GM12878 (cell line): Measurements from ENCODE around the gene MFSD6. TPM values are rescaled to one million over a fixed set of nuclear protein-coding genes. Genes with fewer than 3 reads are reported as not detected.

Source experiments
- ATAC-seq: fragments of 200-7000 bp; cut with Tn5 transposase; 3 replicates; pipeline ENCODE4 v1.9.1; 2020; ENCODE audit warnings: mild to moderate bottlenecking, moderate library complexity
- BruUV-seq: library from RNA; stranded (reverse); fragments of 400-500 nt; replicated peaks from 2 replicates; lab custom pipeline; 2021; lab: Mats Ljungman, UMichigan
- CTCF ChIA-PET: fragments of 300-600 bp; sonication (Branson Sonifier 250); formaldehyde crosslinking; extraction: SDS; loops from one replicate; lab custom pipeline; 2021; ENCODE audit warnings: inconsistent platforms; lab: Yijun Ruan, JAX
- POLR2A ChIA-PET: fragments of 350-600 bp; formaldehyde crosslinking; extraction: SDS; loops from one replicate; lab custom pipeline; 2021; ENCODE audit warnings: inconsistent platforms; lab: Charles Lee
- RAD21 ChIA-PET: fragments of 300-600 bp; sonication (Branson Sonifier 250); formaldehyde crosslinking; loops from one replicate; lab custom pipeline; 2023; ENCODE audit warnings: antibody characterized with exemption; ENCODE audit not compliant: unreplicated experiment; lab: Charles Lee
- SMC1A ChIA-PET: fragments of 300-600 bp; sonication (Branson Sonifier 250); formaldehyde crosslinking; loops from one replicate; lab custom pipeline; 2023; ENCODE audit not compliant: unreplicated experiment, uncharacterized antibody; lab: Charles Lee
- DNase-seq: peaks from one replicate; pipeline ENCODE4 v3.0.0-alpha.2; 2011; ENCODE audit warnings: low read depth, low spot score
- FAIRE-seq: peaks from 3 replicates; lab custom pipeline; 2011; peaks lifted over from hg19 to GRCh38; lab: Jason Lieb, UNC
- H2AFZ ChIP-seq: 2 replicates; pipeline ENCODE4 v1.6.0; 2011; ENCODE audit warnings: low read depth, low read length, control low read depth; ENCODE audit not compliant: control insufficient read depth
- H3K27ac ChIP-seq: 2 replicates; pipeline ENCODE4 v1.5.1; 2011; ENCODE audit warnings: control low read depth; ENCODE audit not compliant: control insufficient read depth, insufficient read depth
- H3K27me3 ChIP-seq, 2 experiments: replicated peaks in 1 of 2; 2 replicates each; pipeline versions ENCODE4 v1.6.0 to v1.6.1; 2011; ENCODE audit warnings: low read length in 1 of 2; ENCODE audit not compliant: control insufficient read depth in 2 of 2, insufficient read depth in 2 of 2
- H3K36me3 ChIP-seq, 2 experiments: 2 replicates each; pipeline ENCODE4 v1.5.1; 2011; ENCODE audit warnings: low read length in 1 of 2; ENCODE audit not compliant: control insufficient read depth in 2 of 2, insufficient read depth in 2 of 2
- H3K4me1 ChIP-seq: 2 replicates; pipeline ENCODE4 v1.6.1; 2011; ENCODE audit warnings: mild to moderate bottlenecking, low read length, moderate library complexity, mixed read lengths; ENCODE audit not compliant: control insufficient read depth, insufficient read depth
- H3K4me2 ChIP-seq: 2 replicates; pipeline ENCODE4 v1.6.0; 2011; ENCODE audit warnings: control low read depth; ENCODE audit not compliant: control insufficient read depth, insufficient read depth
- H3K4me3 ChIP-seq: fragments of 200-600 bp; sonication (generic); 2 replicates; pipeline ENCODE4 v1.5.1; 2016
- H3K79me2 ChIP-seq: 2 replicates; pipeline ENCODE4 v1.6.0; 2011; ENCODE audit warnings: low read length; ENCODE audit not compliant: control insufficient read depth, insufficient read depth
- H3K9ac ChIP-seq: 2 replicates; pipeline ENCODE4 v1.8.0; 2011; ENCODE audit warnings: low read length, control low read depth, mixed read lengths; ENCODE audit not compliant: control insufficient read depth, insufficient read depth
- H3K9me3 ChIP-seq: replicated peaks from 3 replicates; pipeline ENCODE4 v1.5.1; 2011; ENCODE audit warnings: mild to moderate bottlenecking, low read length; ENCODE audit not compliant: control insufficient read depth, insufficient read depth
- H4K20me1 ChIP-seq: 2 replicates; pipeline ENCODE4 v1.6.0; 2011; ENCODE audit not compliant: control insufficient read depth, insufficient read depth
- HDAC2 ChIP-seq: fragments of 200-600 bp; sonication (generic); IDR thresholded peaks from 2 replicates; pipeline ENCODE4 v1.6.1; 2017
- NFIC ChIP-seq: IDR thresholded peaks from 2 replicates; pipeline ENCODE4 v1.6.1; 2012; ENCODE audit warnings: low read depth, mild to moderate bottlenecking, inconsistent platforms, low read length, moderate library complexity
- WGBS: methylation state at CpG from one replicate; pipeline ENCODE4 v1.1.6; 2016; ENCODE audit warnings: low lambda C conversion rate; ENCODE audit not compliant: insufficient replicate concordance, insufficient coverage; ENCODE audit errors: missing lambda C conversion rate; 5-methylcytosine and 5-hydroxymethylcytosine counted together
- in situ Hi-C: fragments of 300-500 bp; cut with MboI; formaldehyde crosslinking; loops from 9 replicates; pipeline ENCODE4 v1.14.3; 2018; ENCODE audit warnings: mixed read lengths
- intact Hi-C: fragments of 100-400 bp; cut with micrococcal nuclease; formaldehyde crosslinking; loops from one replicate; pipeline ENCODE4 v1.14.2; 2022; ENCODE audit not compliant: unreplicated experiment
- polyA plus RNA-seq, 11 experiments: library from polyadenylated mRNA; depleted of rRNA in 4 of 11; unstranded in 6 of 11; stranded (reverse) in 5 of 11; fragments of >200 nt; fragmentation: Nextera tagmentation in 4 of 11; fragmentation: Illumina TruSeq in 1 of 11; extraction: Ambion mirVana in 4 of 11; extraction: Trizol in 1 of 11; gene quantifications; 1 replicate in 1 of 11; 2 replicates in 10 of 11; pipeline versions ENCODE4 v1.2.1 to v1.2.3, GENCODE V29; 2011 to 2016; ENCODE audit warnings: inconsistent platforms in 2 of 11, missing spikeins in 2 of 11, low read depth in 1 of 11
- total RNA-seq, 4 experiments: library from RNA; depleted of rRNA in 3 of 4; stranded (reverse); fragments of >200 nt in 3 of 4; fragmentation: Illumina TruSeq in 1 of 4; extraction: Trizol in 1 of 4; gene quantifications; 2 replicates each; pipeline versions ENCODE4 v1.2.1 to v1.2.3, GENCODE V29; 2013 to 2021
- TF ChIP-seq, protein P1 (sequence below): IDR thresholded peaks from 2 replicates; pipeline ENCODE4 v1.6.1; 2011; ENCODE audit warnings: mild to moderate bottlenecking, low read depth, low read length, moderate library complexity; ENCODE audit not compliant: insufficient replicate concordance
- TF ChIP-seq, protein P2 (sequence below): fragments of 450-650 bp; IDR thresholded peaks from 2 replicates; pipeline ENCODE4 v1.6.1; 2014; ENCODE audit warnings: mild to moderate bottlenecking
- TF ChIP-seq, protein P3 (sequence below): fragments of 450-650 bp; IDR thresholded peaks from 2 replicates; pipeline ENCODE4 v1.6.1; 2017; ENCODE audit warnings: low read depth, mild to moderate bottlenecking, moderate library complexity

MFSD6 gene
- total and polyA plus RNA-seq, 10 of the 15 experiments (the other 5 are each of a cell fraction or from before 2014, with no cell fraction given), result 6.7 to 42.6 (median 24.2) TPM

DNA sequence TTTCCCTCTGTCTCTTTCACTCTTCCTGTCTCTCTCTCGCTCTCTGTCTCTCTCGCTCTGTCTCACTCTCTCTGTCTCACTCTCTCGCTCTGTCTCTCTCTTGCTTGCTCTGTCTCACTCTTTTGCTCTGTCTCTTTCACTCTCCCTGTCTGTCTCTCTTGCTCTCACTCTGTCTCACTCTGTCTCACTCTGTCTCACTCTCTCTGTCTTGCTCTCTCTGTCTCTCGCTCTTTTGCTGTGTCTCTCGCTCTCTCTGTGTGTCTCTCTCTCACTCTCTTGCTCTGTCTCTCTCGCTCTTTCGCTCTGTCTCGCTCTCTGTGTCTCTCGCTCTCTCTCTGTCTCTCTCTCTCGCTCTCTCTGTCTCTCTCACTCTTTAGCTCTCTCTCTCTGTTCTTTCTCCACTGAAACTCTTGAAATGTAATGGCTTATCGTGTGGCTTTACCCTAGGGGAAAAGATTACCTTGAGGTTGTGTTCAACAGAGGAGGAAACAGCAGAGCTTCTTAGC lies 41.9 kb upstream of the MFSD6 start:
- ATAC-seq (no peak), DNase-seq (no peak), FAIRE-seq (no peak)
- H3K36me3 ChIP-seq, result 0 out of 4 replicates have a peak, but pooled peaks cover 0 to 2% of the 10 kb centered on the region in 2 experiments
- in situ Hi-C loops (no loop called here), intact Hi-C loops (no loop called here)
- H3K27ac ChIP-seq, result no peak overlapping the region
- TF ChIP-seq HDAC2 (no peak), NFIC (peak; percentile 18; the same call in 1 of the 2 replicates)
- TF ChIP-seq, protein P1, sequence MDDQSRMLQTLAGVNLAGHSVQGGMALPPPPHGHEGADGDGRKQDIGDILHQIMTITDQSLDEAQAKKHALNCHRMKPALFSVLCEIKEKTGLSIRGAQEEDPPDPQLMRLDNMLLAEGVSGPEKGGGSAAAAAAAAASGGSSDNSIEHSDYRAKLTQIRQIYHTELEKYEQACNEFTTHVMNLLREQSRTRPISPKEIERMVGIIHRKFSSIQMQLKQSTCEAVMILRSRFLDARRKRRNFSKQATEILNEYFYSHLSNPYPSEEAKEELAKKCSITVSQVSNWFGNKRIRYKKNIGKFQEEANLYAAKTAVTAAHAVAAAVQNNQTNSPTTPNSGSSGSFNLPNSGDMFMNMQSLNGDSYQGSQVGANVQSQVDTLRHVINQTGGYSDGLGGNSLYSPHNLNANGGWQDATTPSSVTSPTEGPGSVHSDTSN, result peak; percentile 30
- TF ChIP-seq, protein P2, sequence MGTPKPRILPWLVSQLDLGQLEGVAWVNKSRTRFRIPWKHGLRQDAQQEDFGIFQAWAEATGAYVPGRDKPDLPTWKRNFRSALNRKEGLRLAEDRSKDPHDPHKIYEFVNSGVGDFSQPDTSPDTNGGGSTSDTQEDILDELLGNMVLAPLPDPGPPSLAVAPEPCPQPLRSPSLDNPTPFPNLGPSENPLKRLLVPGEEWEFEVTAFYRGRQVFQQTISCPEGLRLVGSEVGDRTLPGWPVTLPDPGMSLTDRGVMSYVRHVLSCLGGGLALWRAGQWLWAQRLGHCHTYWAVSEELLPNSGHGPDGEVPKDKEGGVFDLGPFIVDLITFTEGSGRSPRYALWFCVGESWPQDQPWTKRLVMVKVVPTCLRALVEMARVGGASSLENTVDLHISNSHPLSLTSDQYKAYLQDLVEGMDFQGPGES, result no peak
- TF ChIP-seq, protein P3, sequence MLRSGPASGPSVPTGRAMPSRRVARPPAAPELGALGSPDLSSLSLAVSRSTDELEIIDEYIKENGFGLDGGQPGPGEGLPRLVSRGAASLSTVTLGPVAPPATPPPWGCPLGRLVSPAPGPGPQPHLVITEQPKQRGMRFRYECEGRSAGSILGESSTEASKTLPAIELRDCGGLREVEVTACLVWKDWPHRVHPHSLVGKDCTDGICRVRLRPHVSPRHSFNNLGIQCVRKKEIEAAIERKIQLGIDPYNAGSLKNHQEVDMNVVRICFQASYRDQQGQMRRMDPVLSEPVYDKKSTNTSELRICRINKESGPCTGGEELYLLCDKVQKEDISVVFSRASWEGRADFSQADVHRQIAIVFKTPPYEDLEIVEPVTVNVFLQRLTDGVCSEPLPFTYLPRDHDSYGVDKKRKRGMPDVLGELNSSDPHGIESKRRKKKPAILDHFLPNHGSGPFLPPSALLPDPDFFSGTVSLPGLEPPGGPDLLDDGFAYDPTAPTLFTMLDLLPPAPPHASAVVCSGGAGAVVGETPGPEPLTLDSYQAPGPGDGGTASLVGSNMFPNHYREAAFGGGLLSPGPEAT, result no peak
- no peak overlapping the region for H3K9ac ChIP-seq
- ChIA-PET RAD21 (interaction anchor here (2.5 kb wide), 1 partner anchor 22 kb away, joined by 12 read pairs; no protein-coding TSS in a partner anchor), CTCF (interaction anchor here (1.2 to 2.4 kb wide), 2 partner anchors 20 to 277 kb away, joined by 3 to 9 read pairs; no protein-coding TSS in a partner anchor), SMC1A (interaction anchor here (1.5 to 2.1 kb wide), 2 partner anchors 15 to 277 kb away, joined by 4 to 6 read pairs; no protein-coding TSS in a partner anchor), POLR2A (interaction anchor here (2.2 kb wide), 1 partner anchor 22 kb away, joined by 8 read pairs; no protein-coding TSS in a partner anchor)
- no peaks in the 10 kb centered on the region for H3K9me3 ChIP-seq
- no peaks in the 10 kb centered on the region for H3K27me3 ChIP-seq
- no peaks in the 10 kb centered on the region for H4K20me1 ChIP-seq
- H3K4me1 ChIP-seq, result no peaks in the 10 kb centered on the region
- H3K4me2 ChIP-seq, result no peak overlapping the region
- WGBS, result 89% methylated on average over 11 of the region's 11 CpGs
- no peak overlapping the region for H3K4me3 ChIP-seq
- H3K79me2 ChIP-seq, result no peaks in the 10 kb centered on the region
- H2AFZ ChIP-seq, result no peak overlapping the region
- BruUV-seq, result no TSS peak
